Peyer's patch (tissue), 4 donors: ENCODE data around the gene HHIPL1.

Experiments
- CTCF ChIP-seq, 6 experiments: fragments of 450-650 bp in 4 of 6; fragments of 200-600 bp in 2 of 6; sonication (generic) in 1 of 6; IDR thresholded peaks; one replicate each; pipeline ENCODE4 v1.5.1; 2017 to 2019; ENCODE audit warnings: antibody characterized with exemption in 6 of 6, mild to moderate bottlenecking in 3 of 6, moderate library complexity in 1 of 6
- POLR2A ChIP-seq, 2 donors: fragments of 450-650 bp; IDR thresholded peaks; one replicate each; pipeline ENCODE4 v1.5.1; 2017; ENCODE audit warnings: antibody characterized with exemption in 2 of 2, mild to moderate bottlenecking in 2 of 2, moderate library complexity in 2 of 2

- TF ChIP-seq POLR2A (IDR thresholded peaks at IDR 0.05) (no peak), CTCF (IDR thresholded peaks at IDR 0.05) (no peak)
Observed at GRCh38 chr14:99625476-99625875, 19.5 kb upstream of the HHIPL1 start.
